OCI-LY1 (cell line): ENCODE data around the gene DEDD.

ENCODE experiments used
- H2AFZ ChIP-seq: fragments of 200-600 bp; sonication (generic), shearing (Covaris generic); 2 replicates; pipeline ENCODE4 v1.6.0; 2014; ENCODE audit warnings: antibody characterized with exemption, mild to moderate bottlenecking, low read length
- H3F3A ChIP-seq: fragments of 200-600 bp; sonication (generic), shearing (Covaris generic); 2 replicates; pipeline ENCODE4 v1.6.0; 2014; ENCODE audit warnings: mild to moderate bottlenecking, antibody characterized with exemption, low read length, moderate library complexity; ENCODE audit not compliant: insufficient read depth
- H3K27ac ChIP-seq: fragments of 200-600 bp; sonication (generic); 2 replicates; pipeline ENCODE4 v1.5.1; 2014; ENCODE audit warnings: low read length, mixed run types, mild to moderate bottlenecking, low read depth; ENCODE audit not compliant: poor library complexity, severe bottlenecking
- H3K27me3 ChIP-seq: fragments of 200-600 bp; sonication (generic); 2 replicates; pipeline ENCODE4 v1.6.0; 2014; ENCODE audit warnings: antibody characterized with exemption, mild to moderate bottlenecking, low read length, moderate library complexity; ENCODE audit not compliant: insufficient read depth
- H3K36me3 ChIP-seq: fragments of 200-600 bp; sonication (generic); 2 replicates; pipeline ENCODE4 v1.6.1; 2014; ENCODE audit warnings: mild to moderate bottlenecking, antibody characterized with exemption, low read length, moderate library complexity, mixed read lengths; ENCODE audit not compliant: insufficient read depth
- H3K4me1 ChIP-seq: fragments of 200-600 bp; sonication (generic); 2 replicates; pipeline ENCODE4 v1.5.1; 2014; ENCODE audit warnings: mild to moderate bottlenecking, low read length, moderate library complexity; ENCODE audit not compliant: insufficient read depth, severe bottlenecking
- H3K4me2 ChIP-seq: fragments of 200-600 bp; sonication (generic), shearing (Covaris generic); 2 replicates; pipeline ENCODE4 v1.6.1; 2014; ENCODE audit warnings: low read length
- H3K4me3 ChIP-seq: fragments of 200-600 bp; sonication (generic); 2 replicates; pipeline ENCODE4 v1.5.1; 2014; ENCODE audit warnings: low read length, low read depth, mild to moderate bottlenecking, mixed read lengths; ENCODE audit not compliant: poor library complexity, severe bottlenecking
- H3K79me2 ChIP-seq: fragments of 200-600 bp; shearing (Covaris generic); 2 replicates; pipeline ENCODE4 v1.6.1; 2016; ENCODE audit warnings: mixed run types, low read length, mixed read lengths; ENCODE audit not compliant: insufficient read depth
- H3K9ac ChIP-seq: fragments of 200-600 bp; sonication (generic), shearing (Covaris generic); 2 replicates; pipeline ENCODE4 v1.6.1; 2014; ENCODE audit warnings: mild to moderate bottlenecking, low read length, mixed read lengths
- H3K9me2 ChIP-seq: fragments of 200-600 bp; sonication (generic), shearing (Covaris generic); 2 replicates; pipeline ENCODE4 v1.6.1; 2014; ENCODE audit warnings: low read depth, mild to moderate bottlenecking, low read length, mixed read lengths
- H3K9me3 ChIP-seq: fragments of 200-600 bp; shearing (Covaris generic); 2 replicates; pipeline ENCODE4 v1.6.1; 2014; ENCODE audit warnings: low read length, mixed read lengths
- H4K20me1 ChIP-seq: fragments of 200-600 bp; sonication (generic), shearing (Covaris generic); 2 replicates; pipeline ENCODE4 v1.6.0; 2016; ENCODE audit warnings: mild to moderate bottlenecking, low read length; ENCODE audit not compliant: insufficient read depth
- EZH2 ChIP-seq: fragments of 200-600 bp; sonication (generic), shearing (Covaris generic); IDR thresholded peaks from 2 replicates; pipeline ENCODE4 v1.8.0; 2017; ENCODE audit warnings: borderline replicate concordance, mixed run types, mild to moderate bottlenecking, antibody characterized with exemption, low read length, moderate library complexity, mixed read lengths
- TF ChIP-seq, protein P1 (sequence below): fragments of 200-600 bp; sonication (generic), shearing (Covaris generic); IDR thresholded peaks from 2 replicates; pipeline ENCODE4 v1.5.1; 2017; ENCODE audit warnings: mild to moderate bottlenecking, antibody characterized with exemption, low read length, moderate library complexity, mixed read lengths

The DEDD gene

DNA sequence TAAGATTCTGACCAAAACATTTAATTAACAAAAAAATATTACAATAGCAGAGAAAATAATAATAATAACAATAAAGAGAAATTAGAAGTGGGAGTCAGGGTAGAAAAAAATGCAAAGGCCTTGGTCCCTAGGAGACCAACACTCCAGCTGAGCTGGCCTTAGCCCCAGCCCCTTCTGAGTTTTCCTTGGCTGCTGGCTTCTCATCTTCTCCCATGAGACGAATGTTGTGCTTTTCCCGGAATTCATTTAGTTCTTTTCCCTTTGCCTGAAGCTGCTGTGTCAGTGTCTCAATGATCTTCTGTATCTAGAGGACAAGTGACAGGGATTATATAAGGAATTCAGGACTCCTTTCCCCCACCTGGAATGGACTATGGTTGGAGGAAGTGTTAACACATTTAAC, 31.9 kb downstream of the DEDD start:
- H3K9me2 ChIP-seq = no peaks in the 10 kb centered on the region
- peaks cover 16% of the 10 kb centered on the region for H3K4me1 ChIP-seq
- no peak overlapping the region for H3K4me2 ChIP-seq
- no peaks in the 10 kb centered on the region for H3K9me3 ChIP-seq
- H3K27me3 ChIP-seq = no peaks in the 10 kb centered on the region
- H2AFZ ChIP-seq = no peak overlapping the region
- H3K36me3 ChIP-seq = peaks cover 44% of the 10 kb centered on the region
- no peaks in the 10 kb centered on the region for H4K20me1 ChIP-seq
- no peak for TF ChIP-seq EZH2
- TF ChIP-seq, protein P1, sequence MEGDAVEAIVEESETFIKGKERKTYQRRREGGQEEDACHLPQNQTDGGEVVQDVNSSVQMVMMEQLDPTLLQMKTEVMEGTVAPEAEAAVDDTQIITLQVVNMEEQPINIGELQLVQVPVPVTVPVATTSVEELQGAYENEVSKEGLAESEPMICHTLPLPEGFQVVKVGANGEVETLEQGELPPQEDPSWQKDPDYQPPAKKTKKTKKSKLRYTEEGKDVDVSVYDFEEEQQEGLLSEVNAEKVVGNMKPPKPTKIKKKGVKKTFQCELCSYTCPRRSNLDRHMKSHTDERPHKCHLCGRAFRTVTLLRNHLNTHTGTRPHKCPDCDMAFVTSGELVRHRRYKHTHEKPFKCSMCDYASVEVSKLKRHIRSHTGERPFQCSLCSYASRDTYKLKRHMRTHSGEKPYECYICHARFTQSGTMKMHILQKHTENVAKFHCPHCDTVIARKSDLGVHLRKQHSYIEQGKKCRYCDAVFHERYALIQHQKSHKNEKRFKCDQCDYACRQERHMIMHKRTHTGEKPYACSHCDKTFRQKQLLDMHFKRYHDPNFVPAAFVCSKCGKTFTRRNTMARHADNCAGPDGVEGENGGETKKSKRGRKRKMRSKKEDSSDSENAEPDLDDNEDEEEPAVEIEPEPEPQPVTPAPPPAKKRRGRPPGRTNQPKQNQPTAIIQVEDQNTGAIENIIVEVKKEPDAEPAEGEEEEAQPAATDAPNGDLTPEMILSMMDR = no peak
- no peaks in the 10 kb centered on the region; the same call in 1 of the 2 replicates for H3F3A ChIP-seq
- no peak overlapping the region for H3K27ac ChIP-seq
- no peak overlapping the region for H3K9ac ChIP-seq
- H3K79me2 ChIP-seq = 0 out of 2 replicates have a peak, but pooled peaks cover 6% of the 10 kb centered on the region
- no peak overlapping the region for H3K4me3 ChIP-seq

DNA sequence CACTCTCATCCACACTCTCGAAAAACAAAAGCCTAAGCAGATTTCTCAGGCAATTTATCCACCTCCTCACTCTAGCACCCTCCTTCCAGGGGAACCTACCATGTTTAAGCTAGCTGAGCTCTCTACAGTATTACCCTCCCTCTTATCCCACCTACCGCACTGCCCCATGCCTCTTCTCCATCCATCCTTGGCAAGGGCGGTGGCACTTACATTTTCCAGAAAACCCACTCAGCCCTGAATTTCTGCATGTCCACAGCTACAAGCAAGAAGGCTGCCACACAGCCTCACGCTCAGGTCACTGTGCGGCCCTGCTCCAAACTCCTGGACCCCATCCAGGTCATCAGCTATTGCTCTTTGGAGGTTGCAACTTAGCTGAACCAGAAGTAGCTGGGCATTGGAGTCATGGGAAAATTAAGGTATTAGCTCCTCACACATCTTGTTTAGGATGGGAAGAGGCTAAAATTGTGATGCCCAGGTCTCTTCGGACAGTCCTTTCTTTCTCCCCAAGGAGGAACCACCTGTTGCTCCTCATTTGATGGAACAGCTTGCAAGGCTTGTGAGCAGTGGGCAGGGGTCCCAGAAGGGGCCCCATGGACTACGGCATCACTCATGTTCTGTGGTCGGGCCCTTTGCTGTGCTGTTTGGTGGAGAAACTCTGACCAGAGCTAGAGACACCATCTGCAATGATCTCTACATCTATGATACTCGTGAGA, 33.2 kb downstream of the DEDD start:
- Histone ChIP-seq H3K79me2 (0 out of 2 replicates have a peak, but pooled peaks cover 6% of the 10 kb centered on the region), H3K9ac (no peak overlapping the region), H3K4me1 (peaks cover 16% of the 10 kb centered on the region), H3K4me3 (no peak overlapping the region), H3K27me3 (no peaks in the 10 kb centered on the region), H2AFZ (no peak overlapping the region), H3K9me2 (no peaks in the 10 kb centered on the region), H3K27ac (no peak overlapping the region), H3K9me3 (no peaks in the 10 kb centered on the region), H3K36me3 (peaks cover 38% of the 10 kb centered on the region), H3F3A (no peaks in the 10 kb centered on the region; the same call in 1 of the 2 replicates), H4K20me1 (no peaks in the 10 kb centered on the region), H3K4me2 (no peak overlapping the region)
- no peak for TF ChIP-seq EZH2
- TF ChIP-seq, protein P1 = no peak

DNA sequence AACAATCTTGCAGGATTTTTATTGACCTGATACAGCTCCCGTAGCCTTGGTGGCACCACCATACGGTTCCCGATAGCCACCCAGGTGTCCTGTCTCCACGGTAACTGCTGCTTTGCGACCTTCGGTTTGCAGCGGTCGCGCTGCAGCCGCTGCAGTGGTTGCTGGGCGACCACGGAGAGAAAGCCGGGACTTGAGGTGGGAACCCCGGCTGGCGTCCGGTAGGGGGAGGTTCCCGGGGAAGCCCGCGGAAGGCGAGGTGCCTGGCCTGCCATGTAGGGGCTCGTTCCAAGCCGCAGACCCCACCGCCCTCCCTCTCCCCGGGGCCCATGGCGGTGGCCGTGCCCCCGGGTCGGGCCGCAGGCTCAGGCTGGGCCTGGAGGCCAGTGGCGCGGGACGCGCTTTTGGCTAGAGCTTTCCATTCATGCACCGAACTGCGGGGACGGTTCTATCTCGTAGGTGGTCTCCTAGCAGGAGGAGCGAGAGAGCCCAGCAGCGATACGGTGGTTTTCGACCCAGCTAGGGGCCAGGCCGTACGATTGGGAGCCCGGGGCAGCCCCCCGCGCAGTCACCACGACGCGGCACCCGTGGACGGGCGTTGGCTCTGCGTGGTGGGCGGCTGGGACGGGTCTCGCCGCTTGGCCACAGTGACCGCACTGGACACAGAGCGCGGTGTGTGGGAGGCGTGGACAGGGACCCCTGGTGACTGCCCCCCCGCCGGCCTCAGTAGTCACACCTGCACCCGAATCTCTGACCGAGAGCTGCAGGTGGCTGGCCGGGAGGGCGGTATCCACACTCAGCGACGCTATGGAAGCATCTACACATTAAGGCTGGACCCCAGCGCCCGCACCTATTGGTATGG, 34.0 kb downstream of the DEDD start, which contains the start of gene KLHDC9:
Gene KLHDC9, plus strand, starts transcription at position 152 of the 859 bp plus-strand sequence. Its CDS starts 175 bp downstream, at position 327.
- Histone ChIP-seq H3F3A (no peaks in the 10 kb centered on the region; the same call in 1 of the 2 replicates), H3K27me3 (no peaks in the 10 kb centered on the region), H3K4me3 (peak within 1 kb of the TSS; percentile 51), H3K4me1 (peaks cover 16% of the 10 kb centered on the region), H3K9me3 (no peaks in the 10 kb centered on the region), H3K9me2 (no peaks in the 10 kb centered on the region), H2AFZ (no peak within 1 kb of the TSS), H3K4me2 (peak within 1 kb of the TSS; percentile 60), H3K36me3 (peaks cover 35% of the 10 kb centered on the region), H4K20me1 (no peaks in the 10 kb centered on the region), H3K79me2 (no peaks in the 10 kb centered on the region), H3K27ac (no peak within 1 kb of the TSS), H3K9ac (peak within 1 kb of the TSS; percentile 0; the same call in 1 of the 2 replicates)
- no peak for TF ChIP-seq EZH2
- TF ChIP-seq, protein P1 = no peak
